NCI-H446 treated with DMSO at 0.1 percent for 48 hours (cell line): ENCODE measurements around the gene HSD17B13.
"Not testable (repeated sequence)": the region's sequence is repeated elsewhere in the genome, so short reads cannot be mapped to it uniquely, and the experiment has no call there.

ENCODE experiments used
- DNase-seq: peaks from one replicate; lab custom pipeline; 2025; lab: John Stamatoyannopoulos, UW

Gene HSD17B13

GRCh38 chr4:87322754-87323153 is at the start of gene HSD17B13:
Gene HSD17B13 (minus strand): TSS chr4:87322882. CDS start chr4:87322841, 41 bp downstream.
- no peak for DNase-seq

- DNase-seq: no peak
These were observed 47.4 kb upstream of the HSD17B13 start for GRCh38 chr4:87370068-87370467.

- no peak for DNase-seq
These were observed 44.0 kb upstream of the HSD17B13 start for GRCh38 chr4:87366521-87367162.

GRCh38 chr4:87365348-87365747 is 42.7 kb upstream of the HSD17B13 start:
- DNase-seq: no peak

- no peak for DNase-seq
These were observed 40.9 kb upstream of the HSD17B13 start for GRCh38 chr4:87363552-87363951.

GRCh38 chr4:87360338-87360935 is 37.8 kb upstream of the HSD17B13 start:
- no peak for DNase-seq

- no peak for DNase-seq
These were observed 36.6 kb upstream of the HSD17B13 start for GRCh38 chr4:87359258-87359657.

GRCh38 chr4:87356832-87357526 is 34.3 kb upstream of the HSD17B13 start:
- DNase-seq: no peak

GRCh38 chr4:87354168-87355102 is 31.8 kb upstream of the HSD17B13 start:
- DNase-seq: no peak

GRCh38 chr4:87353592-87353991 is 30.9 kb upstream of the HSD17B13 start:
- DNase-seq: no peak

- no peak for DNase-seq
These were observed 22.5 kb upstream of the HSD17B13 start for GRCh38 chr4:87345139-87345538.

- no peak for DNase-seq
These were observed 20.2 kb upstream of the HSD17B13 start for GRCh38 chr4:87342872-87343271.

- DNase-seq: not testable (repeated sequence)
These were observed 19.4 kb upstream of the HSD17B13 start for GRCh38 chr4:87341954-87342635.

- no peak for DNase-seq
These were observed 16.8 kb upstream of the HSD17B13 start for GRCh38 chr4:87339440-87339839.

GRCh38 chr4:87337361-87337760 is 14.7 kb upstream of the HSD17B13 start:
- no peak for DNase-seq

- DNase-seq: no peak
These were observed 10.6 kb upstream of the HSD17B13 start for GRCh38 chr4:87333267-87333666.

- DNase-seq: no peak
These were observed 8.1 kb upstream of the HSD17B13 start for GRCh38 chr4:87330761-87331160.

GRCh38 chr4:87327136-87327535 is 4.5 kb upstream of the HSD17B13 start:
- no peak for DNase-seq

- no peak for DNase-seq
These were observed 3.8 kb upstream of the HSD17B13 start for GRCh38 chr4:87326460-87326859.

GRCh38 chr4:87321888-87322287 is 794 bp downstream of the HSD17B13 start:
- DNase-seq: no peak

GRCh38 chr4:87317527-87317926 is 5.2 kb downstream of the HSD17B13 start:
- no peak for DNase-seq

- DNase-seq: no peak
These were observed 5.7 kb downstream of the HSD17B13 start for GRCh38 chr4:87316961-87317360.
